IMR-90 (cell line): ENCODE results near the gene PPP1R12B. TPM values are rescaled to one million over a fixed set of nuclear protein-coding genes. Genes with fewer than 3 reads are reported as not detected.

Experiments
- ATAC-seq: fragments of 200-7000 bp; cut with Tn5 transposase; 2 replicates; pipeline ENCODE4 v1.9.1; 2020; ENCODE audit warnings: low read depth, mild to moderate bottlenecking, moderate library complexity
- BruUV-seq: library from RNA; stranded (reverse); fragments of 400-500 nt; replicated peaks from 2 replicates; lab custom pipeline; 2021; lab: Mats Ljungman, UMichigan
- CTCF ChIA-PET: fragments of 300-600 bp; formaldehyde crosslinking; extraction: SDS; loops from one replicate; lab custom pipeline; 2021; ENCODE audit warnings: antibody characterized with exemption; lab: Yijun Ruan, JAX
- POLR2A ChIA-PET: fragments of 300-600 bp; sonication (Branson Sonifier 250); formaldehyde crosslinking; loops from one replicate; lab custom pipeline; 2022; ENCODE audit warnings: antibody characterized with exemption; ENCODE audit not compliant: unreplicated experiment; lab: Charles Lee
- DNase-seq: peaks from one replicate; pipeline ENCODE4 v3.0.0; 2013
- H2AFZ ChIP-seq: replicated peaks from 2 replicates; pipeline ENCODE3; 2013; ENCODE audit warnings: low read length, mild to moderate bottlenecking; ENCODE audit not compliant: poor library complexity
- H2AK5ac ChIP-seq: 2 replicates; pipeline ENCODE4 v1.6.1; 2013; ENCODE audit warnings: low read depth, low read length, inconsistent platforms
- H2AK9ac ChIP-seq: replicated peaks from 2 replicates; pipeline ENCODE3; 2013; ENCODE audit warnings: mild to moderate bottlenecking, low read depth, low read length, moderate library complexity; ENCODE audit not compliant: poor library complexity
- H2BK120ac ChIP-seq: 2 replicates; pipeline ENCODE4 v1.6.1; 2013; ENCODE audit warnings: low read depth, low read length, inconsistent platforms
- H2BK15ac ChIP-seq: 3 replicates; pipeline ENCODE4 v1.6.1; 2013; ENCODE audit warnings: low read depth, low read length, inconsistent platforms
- H2BK20ac ChIP-seq: 2 replicates; pipeline ENCODE4 v1.6.1; 2013; ENCODE audit warnings: low read depth, mild to moderate bottlenecking, inconsistent platforms, low read length, moderate library complexity
- H2BK5ac ChIP-seq: 2 replicates; pipeline ENCODE4 v1.6.1; 2013; ENCODE audit warnings: mild to moderate bottlenecking, low read depth, low read length, inconsistent platforms; ENCODE audit not compliant: poor library complexity, severe bottlenecking
- H3K14ac ChIP-seq: replicated peaks from 2 replicates; pipeline ENCODE4 v1.6.1; 2013; ENCODE audit warnings: low read depth, low read length, inconsistent platforms
- H3K18ac ChIP-seq: 2 replicates; pipeline ENCODE4 v1.6.1; 2013; ENCODE audit warnings: low read depth, low read length, control low read depth
- H3K23ac ChIP-seq: 2 replicates; pipeline ENCODE4 v1.6.1; 2013; ENCODE audit warnings: low read depth, low read length, inconsistent platforms
- H3K27ac ChIP-seq: 2 replicates; pipeline ENCODE4 v1.5.1; 2013; ENCODE audit warnings: mild to moderate bottlenecking, control low read depth, low read length; ENCODE audit not compliant: insufficient read depth
- H3K27me3 ChIP-seq: 2 replicates; pipeline ENCODE4 v1.6.1; 2013; ENCODE audit warnings: low read length; ENCODE audit not compliant: control insufficient read depth, insufficient read depth
- H3K36me3 ChIP-seq: 2 replicates; pipeline ENCODE4 v1.6.1; 2013; ENCODE audit warnings: low read length, mixed read lengths; ENCODE audit not compliant: control insufficient read depth, insufficient read depth
- H3K4ac ChIP-seq: 2 replicates; pipeline ENCODE4 v1.6.1; 2013; ENCODE audit warnings: low read depth, low read length, inconsistent platforms
- H3K4me1 ChIP-seq: 2 replicates; pipeline ENCODE4 v1.6.1; 2013; ENCODE audit warnings: low read length, mixed read lengths; ENCODE audit not compliant: control insufficient read depth, insufficient read depth
- H3K4me2 ChIP-seq: 2 replicates; pipeline ENCODE4 v1.6.1; 2013; ENCODE audit warnings: low read depth, mild to moderate bottlenecking, control low read depth, low read length, moderate library complexity
- H3K4me3 ChIP-seq: 2 replicates; pipeline ENCODE4 v1.5.1; 2013; ENCODE audit warnings: low read depth, mild to moderate bottlenecking, control low read depth, low read length, moderate library complexity; ENCODE audit not compliant: insufficient read depth
- H3K56ac ChIP-seq: 2 replicates; pipeline ENCODE4 v1.6.1; 2013; ENCODE audit warnings: low read length, inconsistent platforms; ENCODE audit not compliant: insufficient read depth; ENCODE audit errors: extremely low read depth
- H3K79me1 ChIP-seq, 2 experiments: 2 replicates each; pipeline ENCODE4 v1.6.1; 2013; ENCODE audit warnings: low read length in 2 of 2, inconsistent platforms in 1 of 2, low read depth in 1 of 2
- H3K9ac ChIP-seq: 2 replicates; pipeline ENCODE4 v1.6.1; 2013; ENCODE audit warnings: low read depth, low read length, control low read depth
- H3K9me1 ChIP-seq: 2 replicates; pipeline ENCODE4 v1.6.1; 2013; ENCODE audit warnings: low read length, inconsistent platforms; ENCODE audit not compliant: insufficient read depth
- H3K9me3 ChIP-seq: 2 replicates; pipeline ENCODE4 v1.6.1; 2013; ENCODE audit warnings: low read length; ENCODE audit not compliant: control insufficient read depth, insufficient read depth
- H4K20me1 ChIP-seq: 2 replicates; pipeline ENCODE4 v1.6.1; 2013; ENCODE audit warnings: low read length, inconsistent platforms; ENCODE audit not compliant: insufficient read depth
- H4K5ac ChIP-seq: 2 replicates; pipeline ENCODE4 v1.6.1; 2013; ENCODE audit warnings: mild to moderate bottlenecking, low read depth, low read length, control low read depth
- H4K8ac ChIP-seq, 2 experiments: 2 replicates each; pipeline ENCODE4 v1.6.1; 2013; ENCODE audit warnings: low read depth in 2 of 2, low read length in 2 of 2, control low read depth in 1 of 2, inconsistent platforms in 1 of 2
- H4K91ac ChIP-seq: 2 replicates; pipeline ENCODE4 v1.6.1; 2013; ENCODE audit warnings: low read depth, low read length, inconsistent platforms; ENCODE audit not compliant: insufficient read depth
- CEBPB ChIP-seq: IDR thresholded peaks from 2 replicates; pipeline ENCODE4 v1.6.1; 2012; ENCODE audit warnings: low read depth, low read length, improper control_type of control experiment
- CHD1 ChIP-seq: IDR thresholded peaks from 2 replicates; pipeline ENCODE4 v1.6.1; 2012; ENCODE audit warnings: low read depth, low read length, improper control_type of control experiment
- ELK1 ChIP-seq: fragments of 150-350 bp; IDR thresholded peaks from 2 replicates; pipeline ENCODE4 v1.6.1; 2016; ENCODE audit warnings: low read depth, mild to moderate bottlenecking, low read length, moderate library complexity, borderline replicate concordance
- FOS ChIP-seq: fragments of 150-350 bp; IDR thresholded peaks from 2 replicates; pipeline ENCODE4 v1.6.1; 2016; ENCODE audit warnings: low read depth, low read length
- MAFK ChIP-seq: IDR thresholded peaks from 2 replicates; pipeline ENCODE4 v1.6.1; 2012; ENCODE audit warnings: low read depth, low read length, improper control_type of control experiment
- MXI1 ChIP-seq: IDR thresholded peaks from 2 replicates; pipeline ENCODE4 v1.6.1; 2012; ENCODE audit warnings: low read depth, mild to moderate bottlenecking, low read length, moderate library complexity, borderline replicate concordance
- NFE2L2 ChIP-seq: fragments of 150-350 bp; IDR thresholded peaks from 2 replicates; pipeline ENCODE4 v1.6.1; 2016; ENCODE audit warnings: low read depth, mild to moderate bottlenecking, low read length
- RAD21 ChIP-seq: IDR thresholded peaks from 2 replicates; pipeline ENCODE4 v1.6.1; 2012; ENCODE audit warnings: low read length, improper control_type of control experiment
- RCOR1 ChIP-seq: IDR thresholded peaks from 2 replicates; pipeline ENCODE4 v1.6.1; 2012; ENCODE audit warnings: mild to moderate bottlenecking, low read length, improper control_type of control experiment; ENCODE audit not compliant: insufficient replicate concordance
- RFX5 ChIP-seq: IDR thresholded peaks from 2 replicates; pipeline ENCODE4 v1.8.0; 2012; ENCODE audit warnings: low read depth, mild to moderate bottlenecking, low read length, moderate library complexity
- SMC3 ChIP-seq: fragments of 150-350 bp; IDR thresholded peaks from 2 replicates; pipeline ENCODE4 v1.6.1; 2016; ENCODE audit warnings: low read depth, mild to moderate bottlenecking, antibody characterized with exemption, low read length, moderate library complexity
- WGBS, 2 experiments: methylation state at CpG; one replicate each; pipeline versions ENCODE4 v1.1.5 to v1.1.7; 2013; ENCODE audit warnings: missing lambda C conversion rate in 2 of 2; ENCODE audit not compliant: insufficient read length in 1 of 2; ENCODE audit errors: extremely low coverage in 2 of 2; 5-methylcytosine and 5-hydroxymethylcytosine counted together
- dilution Hi-C: fragments of 300-500 bp; cut with HindIII; formaldehyde crosslinking; loops from one replicate; pipeline ENCODE4 v1.14.3; 2018; ENCODE audit warnings: low sequenced_read_pairs; ENCODE audit not compliant: unreplicated experiment
- in situ Hi-C: fragments of 300-500 bp; cut with MboI; formaldehyde crosslinking; loops from 3 replicates; pipeline ENCODE4 v1.14.3; 2019; ENCODE audit warnings: low sequenced_read_pairs, inconsistent platforms, mixed read lengths
- intact Hi-C: fragments of 100-400 bp; cut with micrococcal nuclease; formaldehyde crosslinking; loops from 2 replicates; pipeline ENCODE4 v1.10.0; 2022
- polyA plus RNA-seq, 3 experiments: library from polyadenylated mRNA; depleted of rRNA; stranded (reverse); fragments of >200 nt; gene quantifications; 2 replicates each; pipeline ENCODE4 v1.2.3, GENCODE V29; 2012; ENCODE audit warnings: low replicate concordance in 1 of 3
- total RNA-seq: library from RNA; depleted of rRNA; stranded (reverse); fragments of >200 nt; gene quantifications from 2 replicates; pipeline ENCODE4 v1.2.3, GENCODE V29; 2012
- TF ChIP-seq, protein P1 (sequence below): fragments of 150-350 bp; IDR thresholded peaks from 2 replicates; pipeline ENCODE4 v1.6.1; 2017; ENCODE audit warnings: mild to moderate bottlenecking, antibody characterized with exemption, low read length, low read depth

PPP1R12B gene
- total and polyA plus RNA-seq, 2 of the 4 experiments (the other 2 are of a cell fraction) = 8.5 to 12.0 TPM

DNA sequence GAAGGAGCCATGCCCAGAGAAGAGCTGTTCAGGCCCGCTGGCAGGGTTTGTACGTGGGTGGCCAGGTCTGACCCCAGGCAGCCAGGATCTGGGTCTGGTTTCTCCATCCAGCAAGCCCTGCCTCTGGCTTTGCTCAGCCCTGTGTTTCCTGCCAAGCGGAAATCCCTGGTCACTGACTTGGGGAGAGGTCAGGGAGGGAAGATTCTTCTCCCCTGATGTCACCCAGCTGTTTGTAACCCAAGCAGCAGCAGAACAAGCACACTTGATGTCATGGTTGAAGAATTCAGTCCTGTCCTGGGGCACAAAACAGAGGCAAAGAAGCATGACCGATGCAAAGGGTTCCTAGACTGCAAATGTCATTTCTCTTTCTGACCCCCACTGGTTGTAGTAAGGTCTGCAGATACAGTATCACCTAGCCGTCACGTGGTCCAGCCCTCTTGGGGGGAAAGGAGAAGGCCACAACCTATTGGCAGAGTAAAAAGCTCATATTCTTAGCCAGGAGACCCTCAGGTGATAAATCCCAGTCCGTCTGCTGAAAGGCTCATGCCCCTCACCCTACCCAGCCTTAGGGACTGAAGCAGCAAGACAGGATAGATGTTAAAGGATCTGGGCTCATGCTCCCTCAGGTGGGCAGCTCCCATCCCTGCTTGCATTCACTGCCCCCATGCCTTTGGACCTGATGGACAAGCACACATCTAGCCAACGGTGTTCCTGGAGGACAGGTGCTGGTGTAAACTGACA lies 240.9 kb downstream of the PPP1R12B start (continued):
- TF ChIP-seq ELK1 (no peak), RCOR1 (no peak), MAFK (peak; percentile 16; the same call in 1 of the 2 replicates)

DNA sequence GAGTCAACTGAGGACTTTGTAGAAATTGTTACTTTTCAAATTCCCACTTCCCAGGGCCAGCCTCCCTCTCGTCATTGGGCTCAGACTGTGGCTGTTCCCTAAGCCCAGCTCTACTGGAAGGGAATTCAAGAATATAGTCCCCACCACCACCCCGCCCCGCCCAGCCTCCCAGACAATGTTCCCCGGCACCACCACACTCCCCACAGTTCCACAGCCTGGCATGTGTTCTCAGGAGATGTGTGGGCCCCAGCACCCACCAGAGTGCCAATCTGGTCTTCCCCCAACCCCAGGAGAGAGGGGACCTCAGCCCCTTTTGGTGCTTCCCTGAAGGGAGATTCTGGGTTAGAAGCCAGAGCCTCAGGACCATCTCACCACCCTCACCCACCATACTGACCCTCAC lies 241.6 kb downstream of the PPP1R12B start:
- H2AK9ac ChIP-seq = peak overlapping the region; percentile 79
- H2AK5ac ChIP-seq = peak overlapping the region; percentile 100
- WGBS, 2 experiments = no CpG with 5 or more reads among the region's 4 CpGs
- no peak overlapping the region for H3K4me2 ChIP-seq
- peak overlapping the region; percentile 99 for H3K4ac ChIP-seq
- in situ Hi-C loops = no loop called here
- DNase-seq (no peak), ATAC-seq (no peak)
- POLR2A ChIA-PET = no interaction called here
- no peaks in the 10 kb centered on the region for H4K20me1 ChIP-seq
- no TSS peak for BruUV-seq
- H2BK120ac ChIP-seq = peak overlapping the region; percentile 99
- dilution Hi-C loops = no loop called here
- H3K27ac ChIP-seq = peak overlapping the region; percentile 79
- peak overlapping the region; percentile 79; the same call in 1 of the 2 replicates for H3K56ac ChIP-seq
- H2BK15ac ChIP-seq = peak overlapping the region; percentile 97
- no peaks in the 10 kb centered on the region for H3K9me3 ChIP-seq
- H3K14ac ChIP-seq = peak overlapping the region; percentile 96
- peak overlapping the region; percentile 75 to 98 for H4K8ac ChIP-seq
- peak overlapping the region; percentile 99 for H4K91ac ChIP-seq
- H3K9me1 ChIP-seq = peaks cover 47% of the 10 kb centered on the region
- H3K4me3 ChIP-seq = no peak overlapping the region
- peak overlapping the region; percentile 87 for H3K18ac ChIP-seq
- peak overlapping the region; percentile 96 for H3K23ac ChIP-seq
- H3K4me1 ChIP-seq = peaks cover 43% of the 10 kb centered on the region
- no peaks in the 10 kb centered on the region for H3K36me3 ChIP-seq
- CTCF ChIA-PET = interaction anchor here (0.6 to 1.7 kb wide), 3 partner anchors 12 to 15 kb away, joined by 3 to 4 read pairs (median 4); no protein-coding TSS in a partner anchor
- intact Hi-C loops = no loop called here
- peak overlapping the region; percentile 98 for H2BK20ac ChIP-seq
- peak overlapping the region; percentile 17 for H2AFZ ChIP-seq
- no peak overlapping the region for H3K9ac ChIP-seq
- H4K5ac ChIP-seq = peak overlapping the region; percentile 78
- H3K79me1 ChIP-seq = peaks cover 0 to 24% of the 10 kb centered on the region in 2 experiments; a peak in 1 of 4 replicates
- H2BK5ac ChIP-seq = peak overlapping the region; percentile 94
- no peaks in the 10 kb centered on the region for H3K27me3 ChIP-seq
- TF ChIP-seq MXI1 = no peak
- no peak for TF ChIP-seq CEBPB
- TF ChIP-seq RAD21 = no peak
- no peak for TF ChIP-seq NFE2L2
- TF ChIP-seq, protein P1, sequence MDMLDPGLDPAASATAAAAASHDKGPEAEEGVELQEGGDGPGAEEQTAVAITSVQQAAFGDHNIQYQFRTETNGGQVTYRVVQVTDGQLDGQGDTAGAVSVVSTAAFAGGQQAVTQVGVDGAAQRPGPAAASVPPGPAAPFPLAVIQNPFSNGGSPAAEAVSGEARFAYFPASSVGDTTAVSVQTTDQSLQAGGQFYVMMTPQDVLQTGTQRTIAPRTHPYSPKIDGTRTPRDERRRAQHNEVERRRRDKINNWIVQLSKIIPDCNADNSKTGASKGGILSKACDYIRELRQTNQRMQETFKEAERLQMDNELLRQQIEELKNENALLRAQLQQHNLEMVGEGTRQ = no peak
- TF ChIP-seq RCOR1 = no peak
- no peak for TF ChIP-seq FOS
- no peak for TF ChIP-seq CHD1
- no peak for TF ChIP-seq SMC3
- TF ChIP-seq ELK1 = no peak
- TF ChIP-seq RFX5 = no peak
